A673 (cell line): Measurements from ENCODE around the gene SYT13. TPM values are rescaled to one million over a fixed set of nuclear protein-coding genes. Genes with fewer than 3 reads are reported as not detected.

ENCODE experiments used
- BruUV-seq: library from RNA; stranded (reverse); fragments of 400-500 nt; replicated peaks from 2 replicates; lab custom pipeline; 2021; lab: Mats Ljungman, UMichigan
- CTCF ChIA-PET: fragments of 300-600 bp; sonication (Branson Sonifier 250); formaldehyde crosslinking; loops from one replicate; lab custom pipeline; 2022; ENCODE audit warnings: antibody characterized with exemption; lab: Charles Lee
- POLR2A ChIA-PET: fragments of 300-600 bp; sonication (Branson Sonifier 250); formaldehyde crosslinking; loops from one replicate; lab custom pipeline; 2022; ENCODE audit warnings: antibody characterized with exemption; ENCODE audit not compliant: low non-redundant PET; lab: Charles Lee
- DNase-seq: peaks from one replicate; pipeline ENCODE4 v3.0.0-alpha.2; 2015; ENCODE audit warnings: low spot score
- H3K27ac ChIP-seq: fragments of 200-600 bp; sonication (generic); 2 replicates; pipeline ENCODE4 v1.5.1; 2016; ENCODE audit warnings: mixed run types, low read depth, mild to moderate bottlenecking, mixed read lengths, antibody characterized with exemption, low read length; ENCODE audit not compliant: poor library complexity, severe bottlenecking
- H3K27me3 ChIP-seq: fragments of 200-600 bp; sonication (generic); replicated peaks from 2 replicates; pipeline ENCODE4 v1.6.1; 2017; ENCODE audit warnings: mixed run types, low read depth, mild to moderate bottlenecking, mixed read lengths, antibody characterized with exemption, low read length; ENCODE audit not compliant: insufficient read depth, poor library complexity
- H3K36me3 ChIP-seq: fragments of 200-600 bp; sonication (generic); 2 replicates; pipeline ENCODE4 v1.6.1; 2016; ENCODE audit warnings: mixed run types, mild to moderate bottlenecking, mixed read lengths, antibody characterized with exemption, low read length; ENCODE audit not compliant: insufficient read depth, poor library complexity, severe bottlenecking
- H3K4me1 ChIP-seq: fragments of 200-600 bp; sonication (generic); 2 replicates; pipeline ENCODE4 v1.6.1; 2017; ENCODE audit warnings: mixed run types, mild to moderate bottlenecking, mixed read lengths, antibody characterized with exemption, low read length; ENCODE audit not compliant: insufficient read depth, poor library complexity, severe bottlenecking
- H3K4me3 ChIP-seq: fragments of 200-600 bp; sonication (generic); 2 replicates; pipeline ENCODE4 v1.5.1; 2016; ENCODE audit warnings: low read depth, mixed run types, mild to moderate bottlenecking, mixed read lengths, low read length; ENCODE audit not compliant: poor library complexity, severe bottlenecking
- H3K9me3 ChIP-seq: fragments of 200-600 bp; sonication (generic); 2 replicates; pipeline ENCODE4 v1.6.1; 2016; ENCODE audit warnings: mixed run types, low read depth, mild to moderate bottlenecking, mixed read lengths, antibody characterized with exemption, low read length; ENCODE audit not compliant: poor library complexity, severe bottlenecking
- EZH2 ChIP-seq: fragments of 200-600 bp; sonication (generic); IDR thresholded peaks from 2 replicates; pipeline ENCODE4 v1.6.1; 2017; ENCODE audit warnings: borderline replicate concordance, low read depth, mild to moderate bottlenecking, mixed read lengths, antibody characterized with exemption, low read length; ENCODE audit not compliant: poor library complexity, severe bottlenecking
- intact Hi-C: fragments of 100-400 bp; cut with micrococcal nuclease; formaldehyde crosslinking; loops from one replicate; pipeline ENCODE4 v1.10.0; 2022; ENCODE audit not compliant: unreplicated experiment
- total RNA-seq: library from RNA; stranded (reverse); gene quantifications from 2 replicates; pipeline ENCODE4 v1.2.3, GENCODE V29; 2021
- TF ChIP-seq, protein P1 (sequence below): fragments of 300-800, 200-600 bp; sonication (generic); conservative IDR thresholded peaks from 2 replicates; pipeline ENCODE4 v1.5.1; 2017; ENCODE audit warnings: low read depth, mild to moderate bottlenecking, antibody characterized with exemption, low read length, moderate library complexity, mixed read lengths

SYT13 gene
- total RNA-seq, 1 experiment from 2014 or later = 0.30 TPM

DNA sequence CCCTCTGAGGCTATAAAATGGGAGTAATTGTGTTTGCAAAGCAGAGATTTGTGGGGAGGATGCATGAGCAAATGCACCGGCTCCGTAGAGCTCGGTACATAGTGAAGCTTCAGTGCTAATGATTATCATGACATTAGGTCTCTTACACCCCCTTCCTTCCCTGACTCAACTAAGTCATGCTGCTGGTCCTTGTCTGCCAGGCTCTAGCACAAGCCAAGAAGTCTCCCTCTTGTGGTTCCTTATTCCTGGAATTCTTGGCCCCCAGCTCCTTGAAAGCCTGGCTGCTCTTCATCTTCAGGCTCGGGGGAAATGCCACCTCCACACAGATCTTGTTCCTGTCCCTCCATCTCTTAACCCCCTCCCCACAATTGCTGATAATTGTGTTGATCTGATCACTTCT lies 45.7 kb upstream of the SYT13 start:
- H3K9me3 ChIP-seq = peaks cover 3% of the 10 kb centered on the region
- BruUV-seq = no TSS peak
- POLR2A ChIA-PET = no interaction called here
- CTCF ChIA-PET = interaction anchor here (1.3 kb wide), 1 partner anchor 221 kb away, joined by 20 read pairs; no protein-coding TSS in a partner anchor
- no peak overlapping the region for H3K27ac ChIP-seq
- intact Hi-C loops = loop anchor here (1.0 to 5.0 kb wide), 3 partner anchors 80 to 405 kb away; no protein-coding TSS in a partner anchor
- no peaks in the 10 kb centered on the region for H3K36me3 ChIP-seq
- H3K27me3 ChIP-seq = no peaks in the 10 kb centered on the region
- H3K4me1 ChIP-seq = peaks cover 11% of the 10 kb centered on the region
- DNase-seq = no peak
- TF ChIP-seq EZH2 = no peak
- TF ChIP-seq, protein P1, sequence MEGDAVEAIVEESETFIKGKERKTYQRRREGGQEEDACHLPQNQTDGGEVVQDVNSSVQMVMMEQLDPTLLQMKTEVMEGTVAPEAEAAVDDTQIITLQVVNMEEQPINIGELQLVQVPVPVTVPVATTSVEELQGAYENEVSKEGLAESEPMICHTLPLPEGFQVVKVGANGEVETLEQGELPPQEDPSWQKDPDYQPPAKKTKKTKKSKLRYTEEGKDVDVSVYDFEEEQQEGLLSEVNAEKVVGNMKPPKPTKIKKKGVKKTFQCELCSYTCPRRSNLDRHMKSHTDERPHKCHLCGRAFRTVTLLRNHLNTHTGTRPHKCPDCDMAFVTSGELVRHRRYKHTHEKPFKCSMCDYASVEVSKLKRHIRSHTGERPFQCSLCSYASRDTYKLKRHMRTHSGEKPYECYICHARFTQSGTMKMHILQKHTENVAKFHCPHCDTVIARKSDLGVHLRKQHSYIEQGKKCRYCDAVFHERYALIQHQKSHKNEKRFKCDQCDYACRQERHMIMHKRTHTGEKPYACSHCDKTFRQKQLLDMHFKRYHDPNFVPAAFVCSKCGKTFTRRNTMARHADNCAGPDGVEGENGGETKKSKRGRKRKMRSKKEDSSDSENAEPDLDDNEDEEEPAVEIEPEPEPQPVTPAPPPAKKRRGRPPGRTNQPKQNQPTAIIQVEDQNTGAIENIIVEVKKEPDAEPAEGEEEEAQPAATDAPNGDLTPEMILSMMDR = no peak
- H3K4me3 ChIP-seq = no peak overlapping the region

DNA sequence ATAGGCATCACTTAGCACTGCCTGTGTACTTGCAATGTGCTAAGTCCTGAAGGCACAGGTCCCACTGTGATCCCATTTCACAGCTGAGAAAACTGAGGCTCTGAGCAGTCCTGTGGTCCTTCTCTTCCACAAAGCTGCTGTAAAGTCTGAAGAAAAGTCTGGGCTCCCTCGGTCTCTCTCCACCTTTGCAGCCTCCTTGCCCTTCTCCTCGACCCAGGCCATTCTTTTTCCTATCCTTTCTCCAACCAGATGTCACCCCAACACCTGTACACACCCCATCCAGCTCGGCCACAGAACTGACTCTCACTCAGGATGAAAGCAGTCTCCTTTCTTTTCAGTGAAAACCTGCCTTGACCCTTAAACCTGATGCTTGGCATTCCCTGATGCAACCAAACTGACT lies 42.6 kb upstream of the SYT13 start:
- CTCF ChIA-PET = interaction anchor here (1.1 kb wide), 1 partner anchor 218 kb away, joined by 3 read pairs; no protein-coding TSS in a partner anchor
- no TSS peak for BruUV-seq
- Histone ChIP-seq H3K9me3 (peaks cover 5% of the 10 kb centered on the region), H3K4me1 (peaks cover 10% of the 10 kb centered on the region), H3K36me3 (no peaks in the 10 kb centered on the region), H3K27ac (no peak overlapping the region), H3K4me3 (no peak overlapping the region), H3K27me3 (peaks cover 6% of the 10 kb centered on the region)
- DNase-seq = no peak
- intact Hi-C loops = no loop called here
- TF ChIP-seq, protein P1 = no peak
- TF ChIP-seq EZH2 = no peak
- POLR2A ChIA-PET = no interaction called here

DNA sequence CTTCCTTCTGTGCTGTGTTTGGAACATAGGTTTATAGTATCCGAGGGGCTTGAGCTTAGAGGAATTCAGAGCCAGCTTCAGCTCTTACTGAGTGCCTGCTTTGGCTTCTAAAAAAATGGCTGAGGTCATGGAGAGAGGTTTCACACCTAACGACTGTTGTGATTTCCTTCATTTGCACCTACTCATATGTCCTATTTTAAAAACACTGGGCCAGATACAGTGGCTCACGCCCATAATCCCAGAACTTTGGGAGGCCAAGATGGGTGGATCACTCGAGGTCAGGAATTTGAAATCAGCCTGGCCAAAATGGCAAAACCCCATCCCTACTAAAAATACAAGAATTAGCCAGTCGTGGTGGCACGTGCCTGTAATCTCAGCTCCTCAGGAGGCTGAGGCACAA lies 38.3 kb upstream of the SYT13 start:
- ChIA-PET CTCF (no interaction called here), POLR2A (no interaction called here)
- Histone ChIP-seq H3K9me3 (peaks cover 5% of the 10 kb centered on the region), H3K4me1 (no peaks in the 10 kb centered on the region), H3K27me3 (peaks cover 6% of the 10 kb centered on the region), H3K4me3 (no peak overlapping the region), H3K27ac (no peak overlapping the region), H3K36me3 (no peaks in the 10 kb centered on the region)
- TF ChIP-seq, protein P1 = no peak
- TF ChIP-seq EZH2 = no peak
- no peak for DNase-seq
- BruUV-seq = no TSS peak
- intact Hi-C loops = no loop called here
